K562 treated with DMSO at 1 percent for 24 hours (cell line): ENCODE results near the gene GORASP1. TPM values are rescaled to one million over a fixed set of nuclear protein-coding genes. Genes with fewer than 3 reads are reported as not detected.

Experiments used
- total RNA-seq: library from RNA; unstranded; fragments of 300-600 nt; gene quantifications from 2 replicates; pipeline ENCODE4 v1.2.3, GENCODE V29; 2022; ENCODE audit warnings: low read depth; ENCODE audit not compliant: insufficient read depth

The GORASP1 gene
- 56.3 and 68.4 TPM in 2 replicates for total RNA-seq

DNA sequence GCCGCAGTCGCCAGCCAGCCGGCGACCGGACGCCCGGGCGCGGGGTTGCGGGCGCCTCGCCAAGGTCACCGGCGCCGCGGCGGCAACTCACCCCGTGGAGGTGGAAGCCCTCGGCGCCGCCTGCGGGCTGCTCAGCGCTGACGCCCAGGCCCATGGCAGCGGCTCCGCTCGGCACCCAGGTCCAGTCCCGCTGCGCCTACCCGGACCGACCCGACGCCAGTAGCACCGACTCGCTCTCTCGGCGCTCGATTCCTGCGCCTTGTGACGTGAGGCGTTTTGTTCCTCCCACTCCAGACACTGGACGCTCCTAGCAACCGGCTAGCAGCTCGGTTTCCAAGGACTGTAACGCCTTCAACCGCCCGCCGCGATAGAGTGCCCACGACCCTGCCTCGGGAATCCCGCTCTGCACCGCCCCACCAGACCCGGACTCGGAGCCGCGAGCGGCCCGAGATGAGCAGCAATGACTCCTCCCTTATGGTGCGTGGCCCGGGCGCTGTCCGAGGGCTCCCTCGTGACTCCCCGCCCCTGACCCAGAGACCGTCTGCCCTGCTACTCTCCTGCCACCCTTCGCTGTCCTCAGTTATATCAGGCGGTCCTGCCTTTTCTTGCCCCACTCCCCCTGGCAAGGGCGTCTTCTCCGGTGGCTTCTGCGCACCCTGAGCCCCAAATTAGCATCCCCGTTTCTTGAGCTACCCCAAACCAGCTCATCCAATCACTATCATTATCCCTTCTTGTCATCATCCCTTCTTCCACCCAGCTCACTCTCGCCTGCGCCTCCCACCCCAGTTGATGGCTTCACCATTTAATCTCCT is at the start of gene GORASP1, which contains the start of gene TTC21A:
Gene GORASP1 (minus strand): TSS at position 240 of the 812 bp plus-strand sequence. CDS start 86 bp downstream, at position 154.
Gene TTC21A (plus strand): TSS at position 293 of the 812 bp plus-strand sequence. CDS start 158 bp downstream, at position 451.

DNA sequence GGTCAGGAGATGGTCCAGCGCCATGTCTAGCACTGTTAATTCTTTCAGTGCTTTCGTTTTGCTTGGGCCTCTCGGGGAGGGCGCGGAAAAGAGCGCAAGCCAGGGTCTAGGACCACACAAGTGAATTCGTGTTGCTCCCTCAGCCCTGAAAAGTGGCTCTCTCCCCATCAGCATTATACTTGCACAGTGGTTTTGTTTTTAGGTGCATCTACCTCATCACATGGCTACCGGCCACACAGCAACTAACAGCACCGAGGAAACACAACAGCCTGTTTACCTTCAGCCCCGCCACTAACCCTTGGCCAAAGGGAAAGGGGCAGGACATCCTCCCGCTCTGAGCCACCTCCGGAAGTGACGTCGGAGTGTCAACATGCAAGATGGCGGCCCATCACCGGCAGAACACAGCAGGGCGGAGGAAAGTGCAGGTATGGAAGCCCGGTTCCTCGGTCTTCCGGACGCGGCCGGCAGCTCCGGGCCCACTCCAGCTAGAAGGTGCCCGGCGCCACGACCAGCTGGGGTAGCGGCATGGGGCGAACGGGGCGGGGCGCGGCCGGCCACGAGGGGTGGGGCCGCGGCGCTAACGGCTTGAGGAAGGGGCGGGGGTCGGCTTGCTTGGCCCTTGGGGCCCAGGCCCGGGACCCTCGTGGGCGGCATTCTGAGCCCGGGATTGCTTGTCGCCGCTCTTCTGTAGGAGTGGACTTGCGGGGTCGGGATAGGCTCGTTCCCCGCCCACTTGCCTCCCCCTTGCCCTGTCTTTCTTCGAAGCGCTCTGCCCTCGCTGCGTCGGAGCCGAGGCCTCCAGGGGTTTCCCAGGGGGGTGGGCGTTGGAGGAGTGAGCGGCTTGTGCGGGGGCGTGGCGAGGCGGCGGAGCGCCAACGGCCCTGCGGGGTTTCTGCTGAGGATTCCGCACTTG is 55.5 kb downstream of the GORASP1 start, which contains the start of the genes SCN11A and WDR48:
Gene SCN11A (minus strand): TSS at position 296 of the 913 bp plus-strand sequence. CDS start 101,582 bp downstream, outside the sequence.
Gene WDR48 (plus strand): TSS at position 368 of the 913 bp plus-strand sequence. CDS start 10 bp downstream, at position 378.

Other genes with a start within 250 kb of the GORASP1 start
- gene SCN11A, start 55.7 kb downstream of the GORASP1 start, total RNA-seq = 0.06 TPM in 1 of 2 replicates, not detected in the other
- 19.5 and 23.7 TPM in 2 replicates for gene WDR48, start 55.6 kb downstream of the GORASP1 start, total RNA-seq
- 1.4 and 2.2 TPM in 2 replicates for gene TTC21A, start 53 bp upstream of the GORASP1 start, total RNA-seq
- gene CSRNP1, start 46.0 kb upstream of the GORASP1 start, total RNA-seq = 42.5 and 42.8 TPM in 2 replicates
- not detected in 2 replicates for gene XIRP1, start 85.0 kb upstream of the GORASP1 start, total RNA-seq
- gene CX3CR1, start 172.4 kb upstream of the GORASP1 start, total RNA-seq = not detected in 2 replicates
- not detected in 2 replicates for gene CCR8, start 222.1 kb upstream of the GORASP1 start, total RNA-seq